Measurements from ENCODE around the gene FMNL2.
"Not testable (repeated sequence)": the region's sequence is repeated elsewhere in the genome, so short reads cannot be mapped to it uniquely, and the experiment has no call there.

The FMNL2 gene

GRCh38 chr2:152335016-152335725 lies at the start of gene FMNL2:
Gene FMNL2, plus strand, starts transcription at chr2:152335174.
- DNase-seq (ENCODE audit: low spot score), result peak; percentile 94

DNA sequence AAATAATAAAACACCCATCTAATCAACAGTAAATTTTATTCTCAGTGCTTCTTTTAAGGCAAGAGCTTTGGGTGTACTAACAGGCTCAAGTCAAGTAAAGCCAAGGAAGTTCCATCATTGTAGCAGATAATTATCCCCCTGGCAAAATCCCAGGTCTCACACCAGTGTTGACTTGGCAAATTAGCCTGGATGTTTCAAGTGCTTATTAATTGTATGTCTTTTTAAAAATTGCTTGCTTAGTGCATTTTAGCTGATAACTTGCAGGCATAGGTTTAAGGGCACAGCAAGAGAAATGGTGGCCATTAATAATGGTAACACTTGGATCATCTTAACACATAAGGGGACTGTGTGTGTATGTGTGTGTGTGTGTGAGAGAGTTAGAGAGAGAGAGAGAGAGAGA lies 42.0 kb upstream of the FMNL2 start:
- no peak for DNase-seq (ENCODE audit: low spot score)

DNA sequence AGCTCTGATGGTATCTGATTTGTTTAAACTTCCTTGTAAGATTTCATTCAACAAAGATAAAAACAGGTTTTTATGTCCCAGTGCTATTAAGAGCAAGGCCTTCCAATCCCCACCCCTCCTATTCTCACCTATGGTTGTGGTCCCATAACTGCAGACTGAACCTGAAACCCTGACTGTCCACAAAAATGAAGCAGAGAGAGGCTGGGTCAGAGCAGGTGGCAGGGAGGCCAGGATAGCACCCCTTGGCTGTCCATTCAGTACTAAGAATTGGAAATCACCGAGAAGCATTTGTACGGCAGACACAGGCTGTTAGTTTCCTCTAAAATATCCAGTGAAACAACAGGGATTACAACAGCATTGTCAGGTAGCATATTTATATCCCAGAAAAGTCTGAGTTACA lies 37.3 kb upstream of the FMNL2 start:
- no peak for DNase-seq (ENCODE audit: low spot score)

GRCh38 chr2:152298754-152299153 lies 36.2 kb upstream of the FMNL2 start:
- no peak for DNase-seq (ENCODE audit: low spot score)

- DNase-seq (ENCODE audit: low spot score), result no peak
These were observed 33.8 kb upstream of the FMNL2 start for GRCh38 chr2:152301131-152301530.

DNA sequence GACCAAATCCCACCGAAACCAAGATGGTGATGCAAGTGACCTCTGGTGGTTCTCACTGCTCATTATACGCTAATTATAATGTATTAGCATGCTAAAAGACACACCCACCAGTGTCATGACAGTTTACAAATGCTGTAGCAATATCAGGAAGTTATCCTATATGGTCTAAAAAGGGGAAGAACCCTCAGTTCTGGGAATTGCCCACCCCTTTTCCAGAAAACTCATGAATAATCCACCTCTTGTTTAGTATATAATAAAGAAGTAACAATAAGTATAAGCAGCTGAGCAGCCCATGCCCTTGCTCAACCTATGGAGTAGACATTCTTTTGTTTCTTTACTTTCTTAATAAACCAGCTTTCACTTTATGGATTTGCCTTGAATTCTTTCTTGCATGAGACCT lies 31.0 kb upstream of the FMNL2 start:
- no peak for DNase-seq (ENCODE audit: low spot score)

DNA sequence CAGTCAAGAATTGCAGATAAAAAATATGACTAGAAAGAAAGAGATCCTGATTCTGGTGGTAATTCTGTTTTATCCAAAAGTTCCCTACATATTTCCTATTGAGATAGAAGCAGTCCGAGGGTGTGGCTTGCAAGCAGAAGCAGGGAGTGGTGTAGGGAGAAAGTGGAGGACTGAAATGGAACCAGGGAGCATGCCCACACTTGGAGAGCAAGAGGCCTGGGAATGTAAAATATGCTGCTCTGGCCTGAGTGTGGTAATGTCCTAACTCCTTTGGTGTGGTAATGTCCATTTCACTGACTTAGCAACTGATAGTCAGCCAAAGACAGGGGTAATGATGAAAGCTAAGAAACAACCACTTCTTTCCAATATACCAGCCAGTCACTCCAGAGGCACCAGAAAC lies 30.1 kb upstream of the FMNL2 start:
- no peak for DNase-seq (ENCODE audit: low spot score)

DNA sequence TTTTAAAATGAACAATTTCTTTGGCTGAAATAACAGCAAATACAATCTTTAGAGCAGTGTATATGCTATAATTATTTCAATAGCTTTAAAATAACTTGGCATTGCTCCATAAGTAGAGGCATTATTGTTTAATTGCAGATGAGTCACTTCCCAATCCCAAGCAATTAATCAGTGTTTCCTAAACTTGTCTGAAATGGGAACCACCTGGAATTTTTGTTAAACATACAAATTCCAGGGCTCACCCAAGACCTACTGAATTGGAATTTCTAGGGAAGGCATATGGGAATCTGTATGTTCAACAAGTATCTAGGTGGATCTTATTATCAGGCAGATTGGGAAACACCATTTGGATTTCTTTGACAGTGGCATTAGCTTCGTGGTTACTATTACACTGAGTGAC lies 27.1 kb upstream of the FMNL2 start:
- no peak for DNase-seq (ENCODE audit: low spot score)

DNA sequence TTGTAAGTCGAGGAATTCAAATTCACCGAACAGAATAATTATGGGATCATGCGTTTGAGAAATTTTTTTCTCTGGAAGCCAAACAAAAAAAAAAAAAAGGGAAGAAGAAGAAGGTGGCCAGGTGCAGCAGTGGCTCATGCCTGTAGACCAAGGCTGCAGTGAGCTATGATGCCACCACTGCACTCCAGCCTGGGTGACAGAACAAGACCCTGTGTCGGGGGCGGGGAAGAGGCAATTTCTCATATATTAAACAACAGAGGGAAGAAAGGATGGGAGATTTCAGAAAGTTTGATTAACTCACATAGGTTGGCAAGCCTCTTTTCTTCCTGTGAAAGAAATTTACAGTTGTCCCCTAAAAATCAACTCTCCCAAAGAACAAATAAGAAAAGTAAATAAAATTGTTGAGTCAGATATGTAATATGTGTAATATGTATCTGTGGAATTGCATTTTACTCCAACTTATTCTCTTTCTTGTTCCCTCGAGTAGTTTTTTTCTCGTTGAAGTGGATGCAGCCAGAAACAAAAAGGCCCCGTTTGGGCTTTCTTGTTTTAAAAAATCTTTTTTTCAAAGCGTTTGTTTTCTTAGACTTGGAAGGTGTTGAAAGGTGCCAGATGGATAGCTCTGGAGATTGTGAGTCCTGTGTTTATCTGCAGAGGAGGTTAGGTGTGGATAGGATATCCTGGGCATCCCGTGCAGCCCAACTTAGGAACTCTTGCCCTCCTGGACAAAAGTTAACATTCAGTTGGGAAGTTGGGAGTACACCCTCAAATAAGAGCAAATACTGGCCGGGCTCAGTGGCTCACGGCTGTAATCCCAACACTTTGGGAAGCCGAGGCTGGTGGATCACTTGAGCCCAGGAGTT lies 25.4 kb upstream of the FMNL2 start:
- no peak for DNase-seq (ENCODE audit: low spot score)

DNA sequence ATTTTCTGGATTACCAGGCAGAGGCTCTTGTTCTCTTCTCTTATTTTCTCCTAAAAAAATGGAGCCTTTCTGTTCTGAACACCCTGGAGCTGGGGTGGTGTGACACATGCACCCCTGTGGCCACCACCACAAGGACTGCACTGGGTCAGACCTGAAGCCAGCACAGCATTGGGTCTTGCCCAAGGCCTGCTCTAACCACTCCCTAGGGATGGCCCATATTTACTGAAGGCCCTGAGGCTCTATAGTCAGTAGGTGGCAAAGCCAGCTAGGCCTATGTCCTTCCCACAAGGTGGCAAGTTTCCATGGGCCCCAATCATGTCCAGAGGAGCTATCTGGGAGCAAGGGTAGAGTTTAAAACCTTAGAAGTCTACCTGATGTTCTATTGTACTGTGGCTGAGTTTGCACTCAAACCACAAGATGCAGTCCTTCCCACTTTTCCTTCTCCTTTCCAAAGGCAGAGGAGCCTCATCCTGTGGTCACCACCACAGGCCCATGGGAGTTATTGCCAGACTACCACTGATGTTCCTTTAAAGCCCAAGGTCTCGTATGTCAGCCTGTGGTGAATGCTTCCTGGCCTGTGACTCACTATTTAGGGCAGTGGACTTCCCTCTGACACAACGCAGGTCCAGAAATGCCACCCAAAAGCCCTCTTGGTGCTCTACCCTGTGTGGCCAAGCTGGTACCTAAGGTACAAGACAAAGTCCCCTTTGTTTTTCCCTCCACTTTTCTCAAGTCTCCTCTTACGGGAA lies 15.0 kb upstream of the FMNL2 start:
- no peak for DNase-seq (ENCODE audit: low spot score)

- no peak for DNase-seq (ENCODE audit: low spot score)
These were observed 14.2 kb upstream of the FMNL2 start for GRCh38 chr2:152320814-152321213.

GRCh38 chr2:152322222-152322621 lies 12.8 kb upstream of the FMNL2 start:
- DNase-seq (ENCODE audit: low spot score), result no peak

GRCh38 chr2:152325126-152325525 lies 9.8 kb upstream of the FMNL2 start:
- not testable (repeated sequence) for DNase-seq (ENCODE audit: low spot score)

DNA sequence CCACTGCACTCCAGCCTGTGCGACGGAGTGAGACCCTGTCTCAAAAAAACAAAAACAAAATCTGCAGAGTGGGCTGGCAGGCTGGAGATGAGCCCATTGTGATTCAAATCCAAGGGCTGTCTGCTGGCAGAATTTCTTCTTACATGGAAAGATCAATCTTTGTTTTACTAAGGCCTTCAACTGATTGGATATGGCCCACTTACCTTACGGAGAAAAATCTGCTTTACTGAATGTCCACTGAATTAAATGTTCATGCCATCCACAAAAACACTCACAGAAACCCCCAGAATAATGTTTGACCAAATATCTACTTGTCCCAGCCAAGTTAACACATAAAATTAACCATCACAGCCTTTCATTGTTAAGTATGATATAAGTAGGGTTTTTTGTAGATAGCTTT lies 8.3 kb upstream of the FMNL2 start:
- no peak for DNase-seq (ENCODE audit: low spot score)

DNA sequence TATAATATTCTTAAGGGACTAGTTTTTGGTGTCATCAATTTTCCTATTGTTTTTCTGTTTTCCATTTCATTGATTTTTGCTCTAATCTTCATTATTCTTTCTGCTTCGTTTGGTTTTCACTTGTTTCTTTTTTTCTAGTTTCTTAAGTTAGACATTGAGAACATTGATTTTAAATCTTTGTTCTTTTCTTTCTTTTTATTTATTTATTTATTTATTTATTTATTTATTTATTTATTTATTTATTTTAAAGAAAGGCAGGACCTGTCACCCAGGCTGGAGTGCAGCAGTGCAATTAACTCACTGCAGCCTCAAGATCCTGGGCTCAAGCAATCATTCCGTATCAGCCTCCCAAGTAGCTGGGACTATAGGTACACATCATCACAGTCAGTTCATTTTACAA lies 7.0 kb upstream of the FMNL2 start:
- DNase-seq (ENCODE audit: low spot score), result no peak

DNA sequence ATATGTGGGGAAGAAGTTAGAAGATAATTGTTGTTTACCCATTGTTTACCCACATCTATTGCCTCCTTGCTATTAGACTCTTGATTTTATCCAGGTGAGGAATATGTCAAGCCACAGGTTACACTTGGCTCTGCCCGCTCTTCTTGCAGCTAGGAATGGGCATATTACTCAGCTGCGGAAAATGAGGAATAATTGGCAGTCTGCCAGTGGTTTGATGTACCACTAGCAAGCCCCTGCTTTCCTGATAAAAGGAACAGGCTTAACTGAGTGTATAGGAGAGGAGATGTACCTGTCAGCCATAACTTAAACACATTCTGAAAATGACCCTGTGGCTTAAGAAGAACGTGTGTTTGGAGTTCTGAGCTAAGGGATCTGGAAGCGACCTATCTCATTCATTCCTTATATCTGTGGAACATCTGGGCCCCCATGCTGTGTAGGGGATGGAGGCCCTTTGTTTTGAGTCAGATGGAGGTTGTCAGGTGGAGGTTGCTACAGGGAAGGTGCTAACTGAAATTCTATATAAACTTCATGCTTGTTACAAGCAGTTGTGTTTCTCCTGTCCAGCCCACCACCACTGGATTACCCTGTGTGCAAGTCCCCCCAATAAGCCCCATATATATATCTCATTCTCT lies 4.6 kb upstream of the FMNL2 start:
- no peak for DNase-seq (ENCODE audit: low spot score)

DNA sequence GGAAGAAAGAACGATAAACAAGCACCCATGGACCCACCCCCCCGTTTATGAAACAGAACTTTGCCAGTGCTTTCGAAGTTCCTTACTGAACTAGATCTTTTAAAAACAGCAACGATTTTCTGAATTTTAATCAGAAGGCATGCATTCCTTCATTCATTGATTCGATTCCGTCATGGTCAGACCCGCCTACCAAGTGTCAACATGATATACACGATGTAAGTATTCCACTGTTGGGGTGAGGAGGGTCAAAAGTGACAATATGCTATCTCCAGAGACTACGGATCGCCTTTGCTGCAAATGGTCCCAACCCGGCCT lies 316 bp upstream of the FMNL2 start:
- DNase-seq (ENCODE audit: low spot score), result no peak

DNA sequence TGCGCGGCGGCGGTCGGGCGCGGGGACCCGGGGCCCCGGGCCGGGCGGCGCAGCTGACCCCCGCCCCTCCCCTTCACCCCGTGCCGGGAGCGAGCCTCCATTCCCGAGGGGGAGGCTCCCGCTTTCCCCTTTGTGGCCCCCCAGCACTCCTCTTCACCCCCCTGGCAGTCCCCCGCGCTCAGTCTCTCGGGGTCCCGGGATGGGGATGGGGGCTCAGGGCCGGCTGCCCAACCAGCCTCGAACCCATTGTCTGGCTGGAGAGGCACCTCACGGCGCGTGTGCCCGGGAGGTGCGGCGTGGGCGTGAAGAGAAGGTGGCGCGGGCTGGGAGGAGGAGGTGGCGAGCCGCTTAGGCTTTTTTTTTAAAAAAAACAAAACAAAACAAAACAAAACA lies 748 bp downstream of the FMNL2 start:
- peak; percentile 36 for DNase-seq (ENCODE audit: low spot score)

DNA sequence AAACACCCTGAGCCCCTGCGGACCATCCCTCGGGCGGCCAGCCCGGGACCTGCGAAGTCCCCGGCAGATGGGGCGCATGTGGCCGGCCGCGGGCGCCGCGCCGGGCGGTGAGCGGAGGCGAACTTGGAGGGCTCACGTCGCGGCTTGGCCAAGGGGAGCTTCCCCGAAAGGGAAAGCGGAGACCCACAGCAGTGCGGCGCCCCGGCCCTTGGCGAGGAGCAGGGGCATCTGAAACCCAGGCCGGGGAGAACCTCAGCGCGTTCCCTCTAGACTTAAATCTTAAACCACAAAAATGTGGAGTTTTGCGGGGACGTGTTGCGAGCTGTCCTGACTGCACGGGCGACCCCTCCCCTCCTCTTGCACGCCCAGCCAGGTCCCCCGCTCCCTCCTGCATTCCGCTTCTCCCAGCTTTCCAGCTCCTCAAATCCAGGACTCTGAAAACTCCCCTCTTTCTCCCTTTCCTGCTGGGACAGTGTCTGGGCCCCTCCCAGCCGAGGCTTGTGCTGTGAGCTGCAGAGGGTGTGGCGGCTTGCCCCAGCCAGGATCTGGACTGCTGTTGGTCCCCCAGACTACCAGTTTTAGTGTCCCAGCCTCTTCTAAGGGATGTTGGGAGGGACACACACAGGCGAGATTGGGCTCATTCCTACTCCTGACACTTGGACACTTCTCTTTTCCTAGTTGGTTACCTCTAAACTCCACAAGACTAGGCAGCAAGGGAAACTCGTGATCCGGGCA lies 1.3 kb downstream of the FMNL2 start:
- DNase-seq (ENCODE audit: low spot score), result peak; percentile 69

DNA sequence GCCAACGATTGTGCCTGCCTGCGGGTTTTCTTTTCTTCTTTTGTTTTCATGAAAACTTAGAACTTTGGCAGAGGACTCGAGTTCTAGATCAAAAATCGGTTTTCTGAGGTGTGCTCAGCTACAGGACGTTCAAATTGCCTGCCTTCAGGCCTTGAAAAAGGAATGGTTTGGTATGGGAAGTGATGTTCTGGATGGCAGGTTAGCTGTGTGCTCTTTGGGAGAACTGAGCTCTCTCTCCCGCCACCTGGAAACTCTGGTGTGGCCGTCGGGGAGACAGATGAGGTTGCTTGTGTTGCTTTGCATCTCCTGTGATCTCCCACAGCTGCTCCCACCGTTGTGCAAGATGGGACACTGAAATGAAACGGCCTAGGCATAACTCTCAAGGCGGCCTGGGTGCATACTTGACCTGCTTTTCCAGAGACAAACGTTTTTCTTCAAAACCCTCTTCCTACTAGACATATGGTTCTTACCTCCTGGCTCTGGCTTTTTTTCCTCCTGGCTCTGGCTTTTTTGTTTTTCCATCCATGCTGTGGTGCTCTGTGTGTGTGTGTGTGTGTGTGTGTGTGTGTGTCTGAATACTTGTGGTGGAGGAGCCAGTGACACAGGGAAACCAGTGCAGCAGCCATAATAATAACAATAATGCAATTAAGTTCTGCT lies 2.0 kb downstream of the FMNL2 start:
- peak; percentile 34 for DNase-seq (ENCODE audit: low spot score)

GRCh38 chr2:152337511-152337903 lies 2.5 kb downstream of the FMNL2 start:
- DNase-seq (ENCODE audit: low spot score), result no peak

All from HuH-7 (cell line).